VCaP (cell line): ENCODE data around the gene BRD9.
"Not testable (repeated sequence)": the region's sequence is repeated elsewhere in the genome, so short reads cannot be mapped to it uniquely, and the experiment has no call there.

Experiments
- H3K27ac ChIP-seq: fragments of 450-650 bp; 2 replicates; pipeline ENCODE4 v1.5.1; 2017
- TF ChIP-seq, protein P1 (sequence below): fragments of 450-650 bp; conservative IDR thresholded peaks from 2 replicates; pipeline ENCODE4 v1.5.1; 2017; ENCODE audit warnings: mild to moderate bottlenecking, moderate library complexity

The BRD9 gene

DNA sequence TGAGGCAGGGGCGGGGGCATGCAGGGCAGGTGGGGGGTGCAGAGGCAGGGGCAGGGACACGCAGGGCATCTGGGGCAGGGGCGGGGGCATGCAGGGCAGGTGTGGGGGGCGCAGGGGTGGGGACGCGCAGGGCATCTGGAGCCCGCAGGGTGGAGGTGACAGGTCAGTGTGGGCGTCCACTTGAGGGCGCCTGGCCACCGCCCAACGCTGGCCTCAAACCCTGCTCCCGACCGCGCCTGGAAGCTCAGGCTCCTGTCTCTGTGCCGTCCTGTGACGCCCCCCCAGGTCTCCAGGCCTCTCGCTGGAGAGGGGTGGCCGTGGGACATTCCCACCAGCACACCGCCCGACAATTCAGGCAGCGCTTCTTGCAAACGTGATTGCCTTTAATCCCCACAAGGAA, 48.7 kb downstream of the BRD9 start:
- H3K27ac ChIP-seq, result not testable (repeated sequence)

DNA sequence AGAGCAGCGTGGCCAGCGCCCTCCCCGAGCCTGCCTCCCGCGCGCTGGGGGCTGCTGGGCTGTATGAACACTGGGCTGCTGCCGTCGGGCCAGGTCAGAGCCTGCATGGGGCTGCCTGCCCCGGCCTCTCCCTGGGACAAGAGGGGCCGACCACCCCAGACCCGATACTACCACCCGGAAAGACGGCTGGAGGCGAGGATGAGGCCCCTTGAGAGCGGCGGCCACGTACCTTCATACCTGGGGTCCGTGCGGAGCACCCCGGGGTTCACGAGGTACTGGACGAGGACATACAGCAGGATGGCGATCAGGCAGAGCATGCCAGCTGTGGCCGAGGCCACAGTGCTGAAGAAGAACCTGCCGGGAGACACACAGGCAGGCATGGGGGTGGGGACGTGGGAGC, 49.2 kb downstream of the BRD9 start:
- H3K27ac ChIP-seq, result not testable (repeated sequence)

DNA sequence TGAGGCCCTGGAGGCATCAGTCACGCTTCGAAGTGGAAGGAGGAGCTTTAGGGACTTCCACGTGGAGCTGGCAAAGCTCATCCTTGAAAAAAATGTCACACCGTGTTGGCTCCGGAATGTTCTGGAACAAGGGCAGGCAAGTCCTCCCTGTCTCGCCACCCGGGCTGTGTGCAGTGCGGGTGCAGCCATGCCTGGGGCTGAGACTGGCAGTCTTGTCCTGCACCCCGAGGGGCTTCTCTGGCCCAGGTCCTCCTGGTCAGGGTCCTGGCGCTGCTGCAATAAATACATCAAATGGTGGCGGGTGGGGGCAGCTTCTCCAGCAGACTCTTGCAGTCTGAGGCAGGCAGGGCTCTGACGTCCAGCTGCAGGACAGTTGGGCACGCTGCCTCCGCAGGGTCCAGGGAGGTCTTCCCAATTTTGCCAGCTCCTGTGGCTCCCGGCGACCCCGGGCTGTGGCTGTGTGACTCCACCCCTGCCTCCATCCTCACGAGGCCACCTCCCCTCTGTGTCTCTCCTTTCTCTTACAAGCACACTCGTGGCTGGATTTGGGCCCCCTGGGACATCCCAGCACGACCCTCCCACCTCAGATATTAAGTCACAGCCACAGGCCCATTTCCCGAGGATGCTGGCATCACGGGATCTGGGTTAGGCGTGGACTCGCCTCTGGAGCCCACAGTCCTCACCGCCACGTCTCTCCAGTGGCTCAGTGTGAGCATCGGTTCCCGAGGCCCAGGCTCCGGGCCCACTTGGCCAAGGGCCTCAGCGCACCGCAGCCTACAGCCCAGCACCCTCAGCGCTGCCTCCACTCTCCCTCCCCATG, 50.0 kb downstream of the BRD9 start:
- H3K27ac ChIP-seq, result not testable (repeated sequence)

DNA sequence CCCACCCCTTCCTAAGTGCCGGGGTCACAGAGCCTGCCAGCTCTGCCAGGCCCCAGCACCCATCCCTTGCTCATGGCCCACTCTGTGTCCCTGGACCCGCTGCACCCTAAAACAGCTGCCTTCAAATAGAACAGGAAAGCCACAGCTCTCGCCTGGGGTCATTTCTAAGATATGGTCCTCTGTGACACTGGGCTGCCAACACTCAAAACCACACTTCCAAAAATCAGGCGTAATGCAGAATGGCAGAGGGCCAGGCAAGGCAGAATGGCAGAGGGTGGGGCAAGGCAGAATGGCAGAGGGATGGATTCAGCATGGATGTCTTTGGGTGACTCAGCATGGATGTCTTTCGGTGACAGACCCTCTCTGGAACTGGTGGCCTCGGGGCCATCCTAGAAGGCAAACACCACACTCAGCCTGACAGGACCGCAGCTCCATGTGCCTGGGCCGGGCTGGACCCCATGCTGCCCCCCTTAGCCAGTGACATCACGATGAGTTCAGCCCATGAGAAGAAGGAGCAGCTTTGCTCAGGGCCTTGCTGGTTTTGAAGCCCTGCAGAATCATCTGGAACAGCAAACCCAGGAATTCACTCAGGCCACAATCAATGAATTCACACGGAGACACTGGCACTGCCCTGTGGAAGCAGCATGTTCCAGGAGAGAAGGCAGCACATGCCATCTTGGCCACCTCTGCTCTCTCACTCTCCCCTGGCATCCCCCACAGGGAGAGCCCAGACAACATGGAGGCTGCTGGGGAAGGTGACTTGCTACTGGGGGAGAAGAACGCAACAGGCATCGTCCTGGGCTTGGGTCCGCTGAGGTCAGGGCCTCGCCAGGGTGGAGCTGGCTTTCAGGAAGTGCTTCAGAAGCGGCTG, 50.8 kb downstream of the BRD9 start:
- not testable (repeated sequence) for H3K27ac ChIP-seq

GRCh38 chr5:840974-841435, 51.6 kb downstream of the BRD9 start:
- H3K27ac ChIP-seq, result not testable (repeated sequence)

GRCh38 chr5:840118-840973, 52.3 kb downstream of the BRD9 start:
- not testable (repeated sequence) for H3K27ac ChIP-seq

DNA sequence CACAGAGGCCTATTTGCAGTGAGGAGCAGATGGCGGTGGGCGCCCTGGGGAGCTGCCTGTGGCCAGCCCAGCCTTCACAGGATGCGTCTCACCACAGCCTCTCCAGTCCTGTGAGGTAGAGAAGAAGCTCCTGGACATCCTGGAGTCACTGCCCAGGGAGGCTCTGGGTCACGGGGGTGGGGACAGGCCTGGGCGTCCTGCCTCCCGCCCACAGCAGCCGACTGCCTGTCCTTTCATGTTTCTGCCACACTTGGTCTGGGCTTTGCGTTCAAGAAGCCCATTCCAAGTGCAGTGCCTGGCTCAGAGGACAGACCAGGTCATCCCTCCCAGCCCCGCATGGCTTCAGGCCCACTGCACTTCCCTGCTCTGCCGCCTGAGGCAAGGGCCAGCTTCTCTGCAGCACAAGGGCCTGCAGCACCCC, 54.2 kb downstream of the BRD9 start:
- H3K27ac ChIP-seq, result peak overlapping the region; percentile 30; the same call in 1 of the 2 replicates

- not testable (repeated sequence) for H3K27ac ChIP-seq
Measured at GRCh38 chr5:837621-838121, 54.9 kb downstream of the BRD9 start.

DNA sequence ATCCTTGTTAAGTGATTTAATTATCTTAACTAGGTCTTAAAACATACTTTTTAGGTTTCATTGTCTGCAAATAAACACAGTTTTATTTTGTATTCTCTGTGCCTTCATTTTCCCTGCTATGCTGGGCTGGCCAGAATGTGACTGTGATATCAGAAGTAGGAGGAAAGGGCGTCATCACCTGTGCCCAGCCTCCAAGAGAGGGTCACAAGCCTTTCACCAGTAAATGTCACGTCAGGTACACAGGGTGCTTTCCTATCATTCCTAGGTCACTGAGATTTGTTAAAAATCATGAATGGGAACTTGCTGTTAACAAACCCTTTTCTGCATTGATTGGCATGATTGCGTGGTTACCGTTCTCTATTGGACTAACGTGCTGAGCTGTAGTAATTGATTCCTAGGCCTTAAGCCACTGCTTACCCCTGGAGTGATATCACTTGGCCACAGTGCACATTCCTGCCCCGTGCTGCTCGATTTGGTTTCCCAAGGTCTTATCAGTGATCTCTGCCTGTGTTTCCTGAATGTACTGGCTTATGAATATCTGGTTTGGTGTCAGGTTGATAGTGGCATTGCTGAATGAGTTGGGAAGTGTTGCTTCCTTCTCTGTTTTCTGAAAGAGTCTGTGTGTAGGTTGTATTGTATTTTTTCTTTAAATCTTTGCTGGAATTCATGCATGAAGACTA, 56.5 kb downstream of the BRD9 start:
- H3K27ac ChIP-seq, result peak overlapping the region; percentile 56; the same call in 1 of the 2 replicates

GRCh38 chr5:834013-834412, 58.6 kb downstream of the BRD9 start:
- H3K27ac ChIP-seq, result not testable (repeated sequence)

DNA sequence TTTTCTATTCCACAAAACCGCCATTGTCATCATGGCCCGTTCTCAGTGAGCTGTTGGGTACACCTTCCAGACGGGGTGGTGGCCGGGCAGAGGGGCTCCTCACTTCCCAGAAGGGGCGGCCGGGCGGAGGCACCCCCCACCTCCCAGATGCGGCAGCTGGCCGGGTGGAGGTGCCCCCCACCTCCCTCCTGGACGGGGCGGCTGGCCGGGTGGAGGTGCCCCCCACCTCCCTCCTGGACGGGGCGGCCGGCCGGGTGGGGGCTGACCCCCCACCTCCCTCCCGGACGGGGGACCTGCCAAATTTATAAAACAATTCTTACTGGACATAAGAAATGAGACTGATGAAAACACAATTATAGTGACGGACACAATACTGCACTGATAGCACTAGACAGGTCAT, 64.4 kb downstream of the BRD9 start:
- not testable (repeated sequence) for H3K27ac ChIP-seq

DNA sequence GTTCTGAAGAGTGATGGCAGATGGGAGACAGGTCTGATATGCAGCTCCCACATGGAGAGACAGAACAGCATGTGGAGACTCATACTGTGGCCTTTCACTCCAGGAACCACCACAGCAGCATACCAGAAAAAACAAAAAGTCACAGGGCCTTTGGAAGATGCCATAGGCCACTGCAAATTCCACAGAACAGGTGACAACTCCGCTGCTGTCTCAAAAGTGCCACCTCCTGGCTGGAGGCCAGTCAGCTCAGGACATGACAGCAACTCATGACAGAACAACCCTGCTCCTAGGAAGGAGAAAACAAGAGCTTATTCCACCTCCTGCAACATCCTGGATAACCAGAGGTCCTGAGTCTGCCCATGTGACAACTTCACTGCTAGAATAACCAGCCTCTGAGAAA, 67.1 kb downstream of the BRD9 start:
- not testable (repeated sequence) for H3K27ac ChIP-seq

DNA sequence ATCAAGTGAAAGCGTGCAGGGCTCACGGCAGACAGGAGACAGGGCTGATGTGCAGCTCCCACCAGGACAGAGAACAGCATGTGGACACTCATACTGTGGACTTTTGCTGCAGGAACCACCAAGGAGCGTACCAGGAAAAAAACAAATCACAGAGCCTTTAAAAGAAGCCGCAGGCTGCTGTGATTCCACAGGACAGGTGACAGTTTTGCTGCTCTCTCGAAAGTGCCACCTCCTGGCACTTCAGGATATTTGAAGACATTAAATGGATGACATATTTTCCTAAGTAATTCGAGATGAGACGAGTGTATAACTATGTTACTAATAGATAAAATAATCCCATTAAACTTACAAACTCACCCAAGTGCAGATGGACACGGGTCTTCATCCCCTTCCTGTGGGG, 71.1 kb downstream of the BRD9 start:
- TF ChIP-seq, protein P1, sequence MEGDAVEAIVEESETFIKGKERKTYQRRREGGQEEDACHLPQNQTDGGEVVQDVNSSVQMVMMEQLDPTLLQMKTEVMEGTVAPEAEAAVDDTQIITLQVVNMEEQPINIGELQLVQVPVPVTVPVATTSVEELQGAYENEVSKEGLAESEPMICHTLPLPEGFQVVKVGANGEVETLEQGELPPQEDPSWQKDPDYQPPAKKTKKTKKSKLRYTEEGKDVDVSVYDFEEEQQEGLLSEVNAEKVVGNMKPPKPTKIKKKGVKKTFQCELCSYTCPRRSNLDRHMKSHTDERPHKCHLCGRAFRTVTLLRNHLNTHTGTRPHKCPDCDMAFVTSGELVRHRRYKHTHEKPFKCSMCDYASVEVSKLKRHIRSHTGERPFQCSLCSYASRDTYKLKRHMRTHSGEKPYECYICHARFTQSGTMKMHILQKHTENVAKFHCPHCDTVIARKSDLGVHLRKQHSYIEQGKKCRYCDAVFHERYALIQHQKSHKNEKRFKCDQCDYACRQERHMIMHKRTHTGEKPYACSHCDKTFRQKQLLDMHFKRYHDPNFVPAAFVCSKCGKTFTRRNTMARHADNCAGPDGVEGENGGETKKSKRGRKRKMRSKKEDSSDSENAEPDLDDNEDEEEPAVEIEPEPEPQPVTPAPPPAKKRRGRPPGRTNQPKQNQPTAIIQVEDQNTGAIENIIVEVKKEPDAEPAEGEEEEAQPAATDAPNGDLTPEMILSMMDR, result peak; percentile 71

DNA sequence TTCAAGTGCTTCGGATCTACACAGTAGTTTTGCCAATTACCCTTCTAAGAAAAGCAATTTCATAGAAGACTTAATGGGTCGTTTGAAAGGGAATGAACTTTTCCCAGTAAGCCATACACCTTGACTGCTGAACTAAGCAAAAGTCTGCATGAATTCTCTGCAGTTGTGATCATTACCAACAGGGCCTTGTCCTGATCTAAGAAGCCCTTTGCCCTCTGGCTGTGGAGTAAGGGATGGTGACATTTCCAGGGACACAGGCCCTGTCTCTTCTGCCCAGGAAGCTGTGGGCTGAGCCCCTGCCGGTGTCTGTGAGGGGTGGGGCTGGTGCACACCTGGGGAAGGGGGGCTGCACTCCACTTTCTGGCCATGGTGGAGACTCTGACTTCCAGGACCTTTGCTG, 72.4 kb downstream of the BRD9 start:
- TF ChIP-seq, protein P1, result no peak

More for the DNA sequence above, 71.1 kb downstream of the BRD9 start:
- no peak overlapping the region for H3K27ac ChIP-seq

More for the DNA sequence above, 72.4 kb downstream of the BRD9 start:
- H3K27ac ChIP-seq, result no peak overlapping the region
